Endothelial cell of umbilical vein (primary cell): ENCODE measurements around the gene HES2. TPM values are rescaled to one million over a fixed set of nuclear protein-coding genes. Genes with fewer than 3 reads are reported as not detected.
A peak's percentile ranks its signal among the peaks of the same experiment; 100 is the strongest.

Experiments
- BruUV-seq: library from RNA; stranded (reverse); fragments of 400-500 nt; replicated peaks from 2 replicates; lab custom pipeline; 2021; lab: Mats Ljungman, UMichigan
- CTCF ChIA-PET: fragments of 300-600, 350-600 bp; sonication (Branson Sonifier 250); formaldehyde crosslinking; loops from one replicate; lab custom pipeline; 2021; ENCODE audit warnings: antibody characterized with exemption, inconsistent platforms; lab: Charles Lee
- POLR2A ChIA-PET: fragments of 300-600, 350-600 bp; sonication (Branson Sonifier 250); formaldehyde crosslinking; loops from one replicate; lab custom pipeline; 2021; ENCODE audit warnings: antibody characterized with exemption, inconsistent platforms; lab: Charles Lee
- DNase-seq: peaks from one replicate; pipeline ENCODE4 v3.0.0-alpha.2; 2011; ENCODE audit warnings: low read depth, low spot score
- FAIRE-seq: peaks from 2 replicates; lab custom pipeline; 2011; peaks lifted over from hg19 to GRCh38; lab: Jason Lieb, UNC
- H2AFZ ChIP-seq: 2 replicates; pipeline ENCODE4 v1.6.0; 2012; ENCODE audit warnings: low read depth, low read length, control low read depth, inconsistent platforms
- H3K27ac ChIP-seq: 2 replicates; pipeline ENCODE4 v1.5.1; 2011; ENCODE audit warnings: low read depth, mild to moderate bottlenecking, control low read depth, low read length, moderate library complexity; ENCODE audit not compliant: insufficient read depth
- H3K27me3 ChIP-seq, 2 experiments: 2 replicates each; pipeline versions ENCODE4 v1.6.0 to v1.6.1; 2011; ENCODE audit warnings: low read length in 2 of 2, mixed read lengths in 1 of 2; ENCODE audit not compliant: control insufficient read depth in 2 of 2, insufficient read depth in 2 of 2
- H3K36me3 ChIP-seq, 2 experiments: 2 replicates in 1 of 2; 3 replicates in 1 of 2; pipeline ENCODE4 v1.5.1; 2011; ENCODE audit warnings: low read length in 2 of 2, mild to moderate bottlenecking in 1 of 2, moderate library complexity in 1 of 2; ENCODE audit not compliant: control insufficient read depth in 2 of 2, insufficient read depth in 2 of 2; ENCODE audit errors: extremely low read depth in 1 of 2
- H3K4me1 ChIP-seq: 3 replicates; pipeline ENCODE4 v1.5.1; 2011; ENCODE audit warnings: mild to moderate bottlenecking, low read length; ENCODE audit not compliant: control insufficient read depth, insufficient read depth; ENCODE audit errors: extremely low read depth
- H3K4me2 ChIP-seq: 2 replicates; pipeline ENCODE4 v1.6.1; 2011; ENCODE audit warnings: low read length, control low read depth, mixed read lengths; ENCODE audit not compliant: insufficient read depth
- H3K4me3 ChIP-seq, 3 experiments: fragments of 200-600 bp in 1 of 3; sonication (generic), shearing (Covaris generic) in 1 of 3; replicated peaks in 1 of 3; 2 replicates each; pipeline ENCODE4 v1.5.1; 2011 to 2016; ENCODE audit warnings: control low read depth in 3 of 3, low read length in 3 of 3, mild to moderate bottlenecking in 2 of 3, inconsistent platforms in 1 of 3, low read depth in 1 of 3, moderate library complexity in 1 of 3; ENCODE audit not compliant: insufficient read depth in 1 of 3
- H3K79me2 ChIP-seq: 2 replicates; pipeline ENCODE4 v1.6.0; 2012; ENCODE audit warnings: low read length, inconsistent platforms; ENCODE audit not compliant: control insufficient read depth, insufficient read depth
- H3K9ac ChIP-seq: replicated peaks from 2 replicates; pipeline ENCODE3; 2011; ENCODE audit warnings: low read length, control low read depth; ENCODE audit not compliant: insufficient read depth; ENCODE audit errors: extremely low read depth
- H3K9me1 ChIP-seq: replicated peaks from 3 replicates; pipeline ENCODE4 v1.6.0; 2011; ENCODE audit warnings: mild to moderate bottlenecking, low read length; ENCODE audit not compliant: control insufficient read depth, insufficient read depth; ENCODE audit errors: extremely low read depth
- H3K9me3 ChIP-seq: replicated peaks from 2 replicates; pipeline ENCODE4 v1.5.1; 2012; ENCODE audit warnings: low read length, inconsistent platforms; ENCODE audit not compliant: control insufficient read depth, insufficient read depth
- H4K20me1 ChIP-seq: replicated peaks from 2 replicates; pipeline ENCODE3; 2011; ENCODE audit warnings: mild to moderate bottlenecking, low read length; ENCODE audit not compliant: control insufficient read depth, insufficient read depth; ENCODE audit errors: extremely low read depth
- CTCF ChIP-seq, 2 donors: IDR thresholded peaks; 1 replicate in 1 of 2; 2 replicates in 1 of 2; pipeline ENCODE4 v1.5.1; 2011; ENCODE audit warnings: low read length in 2 of 2, mild to moderate bottlenecking in 2 of 2, moderate library complexity in 2 of 2, control low read depth in 1 of 2, inconsistent platforms in 1 of 2, low read depth in 1 of 2; ENCODE audit not compliant: insufficient read depth in 1 of 2; ENCODE audit errors: extremely low read depth in 1 of 2
- EZH2 ChIP-seq: IDR thresholded peaks from 2 replicates; pipeline ENCODE4 v1.6.1; 2012; ENCODE audit warnings: borderline replicate concordance, low read depth, mild to moderate bottlenecking, moderate library complexity, low read length, inconsistent platforms; ENCODE audit not compliant: severe bottlenecking
- FOS ChIP-seq: IDR thresholded peaks from 2 replicates; pipeline ENCODE4 v1.6.1; 2011; ENCODE audit warnings: mild to moderate bottlenecking, low read length, moderate library complexity, borderline replicate concordance; ENCODE audit not compliant: insufficient read depth
- JUN ChIP-seq: IDR thresholded peaks from 2 replicates; pipeline ENCODE4 v1.6.1; 2011; ENCODE audit warnings: borderline replicate concordance, low read depth; ENCODE audit not compliant: insufficient read length, insufficient read depth
- MYC ChIP-seq: IDR thresholded peaks from one replicate; pipeline ENCODE4 v1.6.1; 2011; ENCODE audit warnings: mild to moderate bottlenecking, low read depth, low read length
- dilution Hi-C: fragments of 300-500 bp; cut with MboI; formaldehyde crosslinking; loops from one replicate; pipeline ENCODE4 v1.15.0; 2019; ENCODE audit warnings: low sequenced_read_pairs; ENCODE audit not compliant: extremely low pct_ligation_motif_present
- intact Hi-C: fragments of 100-400 bp; cut with micrococcal nuclease; formaldehyde crosslinking; loops from one replicate; pipeline ENCODE4 v1.10.0; 2022
- polyA plus RNA-seq, 4 experiments: library from polyadenylated mRNA; depleted of rRNA in 3 of 4; stranded (reverse) in 3 of 4; unstranded in 1 of 4; fragments of >200 nt; gene quantifications; 2 replicates each; pipeline versions ENCODE4 v1.2.1 to v1.2.3, GENCODE V29; 2011 to 2012; ENCODE audit warnings: missing spikeins in 1 of 4
- total RNA-seq: library from RNA; stranded (reverse); gene quantifications from 2 replicates; pipeline ENCODE4 v1.2.3, GENCODE V29; 2021
- TF ChIP-seq, protein P1 (sequence below): IDR thresholded peaks from 2 replicates; pipeline ENCODE4 v1.6.1; 2011; ENCODE audit not compliant: insufficient read depth, insufficient read length

The HES2 gene
- total and polyA plus RNA-seq, 2 donors (not counting 3 experiments of a cell fraction or from before 2014, with no cell fraction given): 3.6 to 9.4 TPM

DNA sequence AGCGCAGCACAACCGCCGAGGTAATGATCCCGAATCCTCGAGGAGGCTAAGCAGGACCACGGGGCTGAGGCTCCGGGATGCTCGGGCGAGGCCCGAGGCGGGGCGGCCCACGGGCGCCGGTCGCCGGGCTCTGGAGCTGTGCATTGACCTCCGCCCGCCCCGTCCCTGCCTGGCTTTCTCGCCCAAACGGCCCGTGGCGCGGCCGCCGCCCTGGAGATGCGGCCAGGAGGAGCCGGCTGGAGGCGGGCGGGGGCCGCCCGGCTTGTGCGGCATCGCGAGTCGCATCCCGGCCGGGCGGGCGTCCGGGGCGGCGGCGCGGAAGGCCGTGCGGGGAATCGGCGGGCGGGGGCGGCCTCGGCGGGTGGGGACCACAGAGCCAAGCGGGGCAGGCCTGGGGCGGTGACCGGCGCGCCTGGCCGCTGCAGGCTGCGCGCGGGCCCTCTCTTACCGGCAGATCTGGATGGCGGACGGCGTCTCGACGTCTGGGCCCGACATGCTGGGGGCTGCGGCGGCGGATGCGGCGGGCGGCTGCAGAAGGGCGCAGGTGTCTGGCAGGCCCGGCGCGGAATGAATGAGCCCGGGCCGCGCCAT lies 26.8 kb downstream of the HES2 start:
- Histone ChIP-seq H3K4me3 (peak overlapping the region; percentile 45 to 71 (median 63)), H3K4me2 (peak overlapping the region; percentile 82), H2AFZ (peak overlapping the region; percentile 82), H3K9ac (peak overlapping the region; percentile 32), H3K27ac (peak overlapping the region; percentile 2), H3K27me3 (no peaks in the 10 kb centered on the region), H3K9me3 (no peaks in the 10 kb centered on the region), H3K9me1 (no peaks in the 10 kb centered on the region), H3K4me1 (peaks cover 16% of the 10 kb centered on the region), H3K79me2 (peaks cover 20% of the 10 kb centered on the region), H3K36me3 (no peaks in the 10 kb centered on the region), H4K20me1 (no peaks in the 10 kb centered on the region)
- dilution Hi-C loops: no loop called here
- no peak for DNase-seq
- FAIRE-seq: no peak
- BruUV-seq: no TSS peak
- CTCF ChIA-PET: interaction anchor here (0.6 to 20.3 kb wide), 14 partner anchors 11 to 188 kb away, joined by 3 to 237 read pairs (median 4); no protein-coding TSS in a partner anchor
- POLR2A ChIA-PET: interaction anchor here (1.0 kb wide), 1 partner anchor 9 kb away, joined by 5 read pairs; no protein-coding TSS in a partner anchor
- TF ChIP-seq CTCF (IDR thresholded peaks at IDR 0.05; ENCODE audit: extremely low read depth in 1 of 2, insufficient read depth in 1 of 2, low read depth in 1 of 2, low read length in 2 of 2) (no peak), EZH2 (no peak), FOS (no peak), MYC (no peak), JUN (no peak)
- TF ChIP-seq, protein P1, sequence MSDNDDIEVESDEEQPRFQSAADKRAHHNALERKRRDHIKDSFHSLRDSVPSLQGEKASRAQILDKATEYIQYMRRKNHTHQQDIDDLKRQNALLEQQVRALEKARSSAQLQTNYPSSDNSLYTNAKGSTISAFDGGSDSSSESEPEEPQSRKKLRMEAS: no peak
- intact Hi-C loops: loop anchor here (1.0 to 2.0 kb wide), 5 partner anchors 8 to 184 kb away; no protein-coding TSS in a partner anchor
